ENCODE results near the gene PRLR. TPM values are rescaled to one million over a fixed set of nuclear protein-coding genes. Genes with fewer than 3 reads are reported as not detected.

PRLR gene
- total and polyA plus RNA-seq, 10 of the 15 experiments (the other 5 are each of a cell fraction or from before 2014, with no cell fraction given) = 0.03 to 8.1 (median 0.20) TPM

DNA sequence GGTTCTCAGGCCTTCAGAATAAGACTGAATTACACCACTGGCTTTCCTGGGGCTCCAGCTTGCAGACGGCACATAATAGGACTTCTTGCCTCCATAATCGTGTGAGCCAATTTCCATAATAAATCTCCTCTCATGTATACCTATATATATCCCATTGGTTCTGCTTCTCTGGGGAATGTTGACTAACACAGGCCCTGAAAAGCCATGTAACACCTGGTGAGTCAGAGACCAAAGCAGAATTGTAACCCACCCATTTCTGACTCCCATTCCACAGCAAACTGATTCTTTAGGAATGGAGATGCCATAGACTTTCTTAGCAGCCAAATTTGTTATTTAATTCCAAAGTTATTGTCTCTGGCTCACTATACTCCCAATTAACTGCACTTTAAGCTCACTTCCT lies 97.1 kb downstream of the PRLR start:
- ATAC-seq (no peak), DNase-seq (ENCODE audit: low read depth, low spot score) (no peak), FAIRE-seq (no peak)
- Histone ChIP-seq H3K9ac (ENCODE audit: control insufficient read depth, insufficient read depth, low read length) (no peak overlapping the region), H3K79me2 (ENCODE audit: control insufficient read depth, insufficient read depth, low read length) (no peaks in the 10 kb centered on the region), H3K27me3 (replicated peaks in 1 of 2; ENCODE audit: control insufficient read depth in 2 of 2, insufficient read depth in 2 of 2, low read length in 1 of 2) (no peaks in the 10 kb centered on the region), H3K4me2 (ENCODE audit: control insufficient read depth, insufficient read depth) (no peak overlapping the region), H3K4me3 (no peak overlapping the region), H3K27ac (ENCODE audit: control insufficient read depth, insufficient read depth) (no peak overlapping the region), H3K9me3 (replicated peaks; ENCODE audit: control insufficient read depth, insufficient read depth, low read length) (no peaks in the 10 kb centered on the region), H4K20me1 (ENCODE audit: control insufficient read depth, insufficient read depth) (no peaks in the 10 kb centered on the region), H3K36me3 (ENCODE audit: control insufficient read depth in 2 of 2, insufficient read depth in 2 of 2, low read length in 1 of 2) (no peaks in the 10 kb centered on the region; a peak in 1 of 4 replicates), H3K4me1 (ENCODE audit: control insufficient read depth, insufficient read depth, low read length) (no peaks in the 10 kb centered on the region), H2AFZ (ENCODE audit: control insufficient read depth, low read depth, low read length) (no peak overlapping the region)
- 34% methylated on average over 2 of the region's 2 CpGs for WGBS (ENCODE audit: insufficient coverage, insufficient replicate concordance, low lambda C conversion rate, missing lambda C conversion rate)
- ChIA-PET CTCF (interaction anchor here (1.1 kb wide), 1 partner anchor 43 kb away, joined by 3 read pairs; no protein-coding TSS in a partner anchor), RAD21 (ENCODE audit: unreplicated experiment) (no interaction called here), POLR2A (interaction anchor here (0.5 to 1.1 kb wide), 4 partner anchors 10 to 297 kb away, joined by 3 to 4 read pairs (median 4); no protein-coding TSS in a partner anchor), SMC1A (ENCODE audit: uncharacterized antibody, unreplicated experiment) (interaction anchor here (0.7 to 1.0 kb wide), 2 partner anchors 13 to 15 kb away, joined by 3 to 4 read pairs; no protein-coding TSS in a partner anchor)
- in situ Hi-C loops (cut with MboI) (no loop called here), intact Hi-C loops (cut with micrococcal nuclease; ENCODE audit: unreplicated experiment) (no loop called here)
- BruUV-seq (replicated peaks) = no TSS peak
- TF ChIP-seq, protein P1, sequence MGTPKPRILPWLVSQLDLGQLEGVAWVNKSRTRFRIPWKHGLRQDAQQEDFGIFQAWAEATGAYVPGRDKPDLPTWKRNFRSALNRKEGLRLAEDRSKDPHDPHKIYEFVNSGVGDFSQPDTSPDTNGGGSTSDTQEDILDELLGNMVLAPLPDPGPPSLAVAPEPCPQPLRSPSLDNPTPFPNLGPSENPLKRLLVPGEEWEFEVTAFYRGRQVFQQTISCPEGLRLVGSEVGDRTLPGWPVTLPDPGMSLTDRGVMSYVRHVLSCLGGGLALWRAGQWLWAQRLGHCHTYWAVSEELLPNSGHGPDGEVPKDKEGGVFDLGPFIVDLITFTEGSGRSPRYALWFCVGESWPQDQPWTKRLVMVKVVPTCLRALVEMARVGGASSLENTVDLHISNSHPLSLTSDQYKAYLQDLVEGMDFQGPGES (IDR thresholded peaks at IDR 0.05) = no peak
- no peak for TF ChIP-seq SIN3A (IDR thresholded peaks at IDR 0.05; ENCODE audit: low read depth, low read length)
- no peak for TF ChIP-seq BCL11A (IDR thresholded peaks at IDR 0.05; ENCODE audit: low read depth, low read length)
- no peak for TF ChIP-seq FOXK2 (IDR thresholded peaks at IDR 0.05)
- TF ChIP-seq SIX5 (IDR thresholded peaks at IDR 0.05; ENCODE audit: low read depth, low read length, severe bottlenecking) = no peak
- TF ChIP-seq HCFC1 (IDR thresholded peaks at IDR 0.05; ENCODE audit: low read length) = no peak
- TF ChIP-seq HDGF (IDR thresholded peaks at IDR 0.05) = no peak
- TF ChIP-seq CHD1 (IDR thresholded peaks at IDR 0.05; ENCODE audit: low read depth, low read length) = no peak
- no peak for TF ChIP-seq KDM1A (IDR thresholded peaks at IDR 0.05; ENCODE audit: borderline replicate concordance)
- no peak for TF ChIP-seq SP1 (IDR thresholded peaks at IDR 0.05; ENCODE audit: low read depth, low read length)
- TF ChIP-seq, protein P2, sequence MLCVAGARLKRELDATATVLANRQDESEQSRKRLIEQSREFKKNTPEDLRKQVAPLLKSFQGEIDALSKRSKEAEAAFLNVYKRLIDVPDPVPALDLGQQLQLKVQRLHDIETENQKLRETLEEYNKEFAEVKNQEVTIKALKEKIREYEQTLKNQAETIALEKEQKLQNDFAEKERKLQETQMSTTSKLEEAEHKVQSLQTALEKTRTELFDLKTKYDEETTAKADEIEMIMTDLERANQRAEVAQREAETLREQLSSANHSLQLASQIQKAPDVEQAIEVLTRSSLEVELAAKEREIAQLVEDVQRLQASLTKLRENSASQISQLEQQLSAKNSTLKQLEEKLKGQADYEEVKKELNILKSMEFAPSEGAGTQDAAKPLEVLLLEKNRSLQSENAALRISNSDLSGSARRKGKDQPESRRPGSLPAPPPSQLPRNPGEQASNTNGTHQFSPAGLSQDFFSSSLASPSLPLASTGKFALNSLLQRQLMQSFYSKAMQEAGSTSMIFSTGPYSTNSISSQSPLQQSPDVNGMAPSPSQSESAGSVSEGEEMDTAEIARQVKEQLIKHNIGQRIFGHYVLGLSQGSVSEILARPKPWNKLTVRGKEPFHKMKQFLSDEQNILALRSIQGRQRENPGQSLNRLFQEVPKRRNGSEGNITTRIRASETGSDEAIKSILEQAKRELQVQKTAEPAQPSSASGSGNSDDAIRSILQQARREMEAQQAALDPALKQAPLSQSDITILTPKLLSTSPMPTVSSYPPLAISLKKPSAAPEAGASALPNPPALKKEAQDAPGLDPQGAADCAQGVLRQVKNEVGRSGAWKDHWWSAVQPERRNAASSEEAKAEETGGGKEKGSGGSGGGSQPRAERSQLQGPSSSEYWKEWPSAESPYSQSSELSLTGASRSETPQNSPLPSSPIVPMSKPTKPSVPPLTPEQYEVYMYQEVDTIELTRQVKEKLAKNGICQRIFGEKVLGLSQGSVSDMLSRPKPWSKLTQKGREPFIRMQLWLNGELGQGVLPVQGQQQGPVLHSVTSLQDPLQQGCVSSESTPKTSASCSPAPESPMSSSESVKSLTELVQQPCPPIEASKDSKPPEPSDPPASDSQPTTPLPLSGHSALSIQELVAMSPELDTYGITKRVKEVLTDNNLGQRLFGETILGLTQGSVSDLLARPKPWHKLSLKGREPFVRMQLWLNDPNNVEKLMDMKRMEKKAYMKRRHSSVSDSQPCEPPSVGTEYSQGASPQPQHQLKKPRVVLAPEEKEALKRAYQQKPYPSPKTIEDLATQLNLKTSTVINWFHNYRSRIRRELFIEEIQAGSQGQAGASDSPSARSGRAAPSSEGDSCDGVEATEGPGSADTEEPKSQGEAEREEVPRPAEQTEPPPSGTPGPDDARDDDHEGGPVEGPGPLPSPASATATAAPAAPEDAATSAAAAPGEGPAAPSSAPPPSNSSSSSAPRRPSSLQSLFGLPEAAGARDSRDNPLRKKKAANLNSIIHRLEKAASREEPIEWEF (IDR thresholded peaks at IDR 0.05; ENCODE audit: insufficient replicate concordance, low read depth, low read length) = no peak
- no peak for TF ChIP-seq GATAD2B (conservative IDR thresholded peaks at IDR 0.05; ENCODE audit: low read depth)
- TF ChIP-seq, protein P3, sequence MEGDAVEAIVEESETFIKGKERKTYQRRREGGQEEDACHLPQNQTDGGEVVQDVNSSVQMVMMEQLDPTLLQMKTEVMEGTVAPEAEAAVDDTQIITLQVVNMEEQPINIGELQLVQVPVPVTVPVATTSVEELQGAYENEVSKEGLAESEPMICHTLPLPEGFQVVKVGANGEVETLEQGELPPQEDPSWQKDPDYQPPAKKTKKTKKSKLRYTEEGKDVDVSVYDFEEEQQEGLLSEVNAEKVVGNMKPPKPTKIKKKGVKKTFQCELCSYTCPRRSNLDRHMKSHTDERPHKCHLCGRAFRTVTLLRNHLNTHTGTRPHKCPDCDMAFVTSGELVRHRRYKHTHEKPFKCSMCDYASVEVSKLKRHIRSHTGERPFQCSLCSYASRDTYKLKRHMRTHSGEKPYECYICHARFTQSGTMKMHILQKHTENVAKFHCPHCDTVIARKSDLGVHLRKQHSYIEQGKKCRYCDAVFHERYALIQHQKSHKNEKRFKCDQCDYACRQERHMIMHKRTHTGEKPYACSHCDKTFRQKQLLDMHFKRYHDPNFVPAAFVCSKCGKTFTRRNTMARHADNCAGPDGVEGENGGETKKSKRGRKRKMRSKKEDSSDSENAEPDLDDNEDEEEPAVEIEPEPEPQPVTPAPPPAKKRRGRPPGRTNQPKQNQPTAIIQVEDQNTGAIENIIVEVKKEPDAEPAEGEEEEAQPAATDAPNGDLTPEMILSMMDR (IDR thresholded peaks at IDR 0.05 in 2 of 3, conservative IDR thresholded peaks at IDR 0.05 in 1 of 3; ENCODE audit: control insufficient read depth in 2 of 3, extremely low read depth in 1 of 3, insufficient read depth in 1 of 3, low read depth in 3 of 3, low read length in 3 of 3) = no peak
- no peak for TF ChIP-seq RFX5 (IDR thresholded peaks at IDR 0.05; ENCODE audit: low read depth, low read length)
- no peak for TF ChIP-seq RCOR1 (conservative IDR thresholded peaks at IDR 0.05; ENCODE audit: low read depth, low read length)
